GM19324 (cell line): ENCODE results near the gene DLD.
"Not testable (repeated sequence)": the region's sequence is repeated elsewhere in the genome, so short reads cannot be mapped to it uniquely, and the experiment has no call there.

Experiments used
- ATAC-seq: cut with Tn5 transposase; IDR thresholded peaks from one replicate; pipeline ENCODE4 v1.9.1; 2021; ENCODE audit warnings: mild to moderate bottlenecking, moderate library complexity; ENCODE audit not compliant: unreplicated experiment, low FRiP score

Gene DLD

GRCh38 chr7:107939573-107940489, 48.8 kb downstream of the DLD start:
- no peak for ATAC-seq

DNA sequence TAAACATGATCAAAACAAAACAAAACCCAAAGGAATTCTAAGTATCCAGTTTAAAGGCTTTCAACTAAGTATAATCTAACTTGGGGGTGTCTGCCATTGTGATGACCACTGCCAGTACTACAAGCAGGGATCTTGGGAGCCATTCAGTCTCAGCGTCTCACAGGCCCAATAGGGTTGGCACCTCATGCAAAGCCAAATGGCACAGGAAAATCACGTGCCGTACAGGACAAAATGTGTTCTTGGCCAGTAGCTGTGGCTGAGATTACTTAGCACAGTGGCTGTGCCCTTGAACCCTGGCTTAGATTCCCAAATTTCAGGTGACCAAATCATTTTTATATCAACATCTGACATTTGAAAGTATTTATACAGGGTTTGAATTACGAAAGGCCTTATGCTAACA, 50.0 kb downstream of the DLD start:
- ATAC-seq = no peak

- no peak for ATAC-seq
These were observed 52.0 kb downstream of the DLD start for GRCh38 chr7:107943018-107943417.

GRCh38 chr7:107944411-107945169, 53.6 kb downstream of the DLD start:
- no peak for ATAC-seq

GRCh38 chr7:107945332-107945731, 54.3 kb downstream of the DLD start:
- ATAC-seq = no peak

- no peak for ATAC-seq
These were observed 55.5 kb downstream of the DLD start for GRCh38 chr7:107946451-107946850.

- ATAC-seq = no peak
These were observed 55.9 kb downstream of the DLD start for GRCh38 chr7:107946881-107947280.

GRCh38 chr7:107948645-107949442, 57.9 kb downstream of the DLD start:
- no peak for ATAC-seq

DNA sequence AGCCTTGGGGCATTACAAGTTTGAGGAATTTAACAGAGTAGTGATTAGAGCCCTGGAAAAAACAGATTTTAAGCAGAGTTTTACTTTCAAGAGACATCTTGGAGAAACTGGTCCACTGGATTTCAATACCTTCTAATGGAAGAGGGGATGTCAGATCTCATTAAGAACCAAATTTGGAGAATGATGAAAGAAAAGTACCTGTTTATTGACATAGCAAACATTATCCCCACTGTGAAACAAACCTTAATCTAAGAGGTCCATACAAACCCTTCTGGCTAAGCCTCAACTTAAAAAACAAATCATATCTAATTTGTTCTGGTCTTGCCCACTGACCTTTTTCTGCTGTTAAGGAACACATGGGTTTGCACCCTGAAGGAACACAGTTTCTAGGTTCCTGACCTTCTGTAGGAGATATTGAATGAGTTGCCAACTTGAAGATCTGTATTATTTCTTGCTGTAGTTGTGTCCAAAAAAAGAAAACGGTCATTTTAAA, 58.5 kb downstream of the DLD start:
- ATAC-seq = no peak

GRCh38 chr7:107951172-107951787, 60.3 kb downstream of the DLD start:
- no peak for ATAC-seq

GRCh38 chr7:107951896-107952295, 60.9 kb downstream of the DLD start:
- no peak for ATAC-seq

DNA sequence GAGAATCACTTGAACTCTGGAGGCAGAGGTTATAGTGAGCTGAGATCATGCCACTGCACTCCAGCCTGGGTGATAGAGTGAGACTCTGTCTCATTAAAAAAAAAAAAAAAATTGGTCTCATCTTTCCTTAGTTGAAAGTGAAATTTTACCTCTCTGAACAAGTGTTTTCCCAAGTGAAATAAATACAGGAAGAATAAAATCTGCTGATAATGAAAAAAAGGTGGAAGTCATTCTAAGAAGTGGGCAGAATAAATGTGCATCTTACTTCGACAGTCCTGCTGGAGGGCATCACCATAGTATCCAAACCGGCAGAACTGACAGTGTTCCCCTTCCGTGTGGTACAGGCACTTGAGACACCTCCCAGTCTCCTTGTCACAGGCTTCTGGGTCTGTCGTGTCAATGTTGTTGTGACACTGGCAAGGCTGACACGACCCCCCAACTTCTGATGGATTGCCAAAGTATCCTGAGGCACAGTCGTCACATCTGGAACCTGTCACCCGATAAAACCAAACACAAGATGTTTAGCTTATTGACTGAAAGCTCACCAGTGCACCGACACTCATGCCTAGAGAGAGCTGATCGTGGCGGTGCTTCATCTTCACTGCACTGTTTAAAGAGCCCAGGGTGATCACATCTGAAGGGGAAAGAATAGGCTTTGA, 62.4 kb downstream of the DLD start:
- no peak for ATAC-seq

GRCh38 chr7:107953924-107954303, 62.9 kb downstream of the DLD start:
- no peak for ATAC-seq

DNA sequence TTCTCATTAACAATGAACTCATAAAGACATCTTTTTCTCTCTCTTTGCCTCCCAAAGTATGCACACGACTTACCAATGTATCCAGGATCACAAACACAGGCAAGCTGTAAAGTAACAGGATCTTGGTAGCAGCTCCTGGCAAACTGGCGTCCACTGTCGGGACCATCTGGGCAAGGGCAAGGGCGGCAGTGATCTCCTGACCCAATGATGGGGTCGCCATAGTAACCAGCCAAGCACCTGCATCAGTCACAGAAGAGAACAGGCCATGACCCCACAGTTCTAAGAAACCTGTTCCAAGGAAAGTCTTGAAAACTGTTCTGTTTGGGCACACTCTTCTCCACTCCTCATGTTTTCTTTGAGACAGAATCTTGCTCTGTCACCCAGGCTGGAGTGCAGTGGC, 64.4 kb downstream of the DLD start:
- no peak for ATAC-seq

GRCh38 chr7:107956950-107957349, 66.0 kb downstream of the DLD start:
- not testable (repeated sequence) for ATAC-seq

DNA sequence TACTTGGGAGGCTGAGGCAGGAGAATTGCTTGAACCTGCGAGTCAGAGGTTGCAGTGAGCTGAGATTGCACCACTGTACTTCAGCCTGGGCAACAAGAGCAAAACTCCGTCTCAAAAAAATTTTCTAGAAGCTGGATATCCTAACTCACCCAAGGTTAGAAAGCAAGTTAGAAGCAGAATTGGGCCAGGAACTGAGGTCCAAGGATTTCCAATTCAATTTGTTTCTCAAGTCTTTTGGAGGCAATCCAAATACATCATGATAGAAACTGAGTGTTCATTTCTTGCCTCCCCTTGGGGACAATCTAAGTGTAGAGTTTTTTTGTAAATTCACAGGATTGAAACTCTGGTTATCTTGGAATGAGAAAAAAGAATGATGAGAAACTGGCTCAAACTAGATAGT, 66.5 kb downstream of the DLD start:
- ATAC-seq = no peak

DNA sequence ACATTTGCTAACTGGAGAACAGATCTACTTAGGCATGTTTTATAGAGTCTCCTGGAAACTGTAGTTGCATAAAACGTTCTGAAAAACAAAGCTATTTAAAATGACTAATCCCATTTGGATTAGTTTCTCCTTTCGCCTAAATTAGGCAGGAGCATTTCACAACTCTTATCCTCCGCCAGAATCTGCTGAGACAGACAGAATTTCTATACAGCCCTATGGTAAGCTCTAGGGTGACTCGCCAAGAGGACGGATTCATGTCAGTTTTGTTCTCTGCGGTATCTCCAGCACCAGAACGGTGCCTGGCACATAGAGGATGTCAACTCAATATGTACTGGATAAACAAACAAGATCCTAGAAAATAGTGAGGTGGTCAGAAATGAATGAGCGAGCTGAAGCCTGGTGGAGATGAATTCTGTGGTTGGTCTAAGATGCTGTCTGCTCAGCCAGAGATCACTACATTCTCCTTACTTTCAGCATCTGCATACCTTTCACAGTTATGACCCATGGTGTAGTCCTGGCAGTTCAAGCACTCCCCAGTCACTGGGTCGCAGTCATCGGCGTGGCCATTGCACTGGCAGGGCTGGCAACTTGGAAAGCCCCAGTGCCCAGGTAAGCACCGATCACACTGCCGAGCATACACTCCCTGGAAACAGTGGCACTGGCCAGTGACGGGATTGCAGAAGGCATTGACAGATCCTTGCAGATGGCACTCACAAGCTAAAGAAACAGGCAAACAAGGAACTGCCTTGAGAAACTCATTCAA, 68.0 kb downstream of the DLD start:
- ATAC-seq = no peak

DNA sequence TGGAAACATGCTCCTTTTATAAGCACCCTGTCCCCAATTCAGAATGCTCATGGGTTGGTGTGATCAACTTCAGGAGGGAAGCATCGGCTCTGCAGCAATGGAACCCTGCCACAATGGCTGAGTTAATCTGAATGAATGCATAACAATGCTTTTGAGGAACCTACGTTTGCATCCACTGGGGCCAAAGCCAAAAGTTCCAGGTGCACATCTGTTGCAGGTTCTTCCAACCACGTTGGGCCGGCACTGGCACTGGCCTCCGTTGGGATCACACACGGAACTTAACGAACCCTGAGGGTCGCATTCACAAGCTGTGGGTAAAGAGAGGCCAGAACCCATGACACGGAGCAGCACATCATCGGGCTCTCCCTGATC, 68.5 kb downstream of the DLD start:
- no peak for ATAC-seq

- no peak for ATAC-seq
These were observed 69.3 kb downstream of the DLD start for GRCh38 chr7:107960272-107960671.
